Esophagus squamous epithelium (tissue), 5 donors: ENCODE results near the gene TAF11. TPM values are rescaled to one million over a fixed set of nuclear protein-coding genes. Genes with fewer than 3 reads are reported as not detected.

Experiments
- DNase-seq: peaks from one replicate; lab custom pipeline; 2025; lab: John Stamatoyannopoulos, UW
- H3K27ac ChIP-seq, 4 donors: fragments of 200-600 bp; sonication (generic); one replicate each; pipeline ENCODE4 v1.5.1; 2016 to 2019; ENCODE audit warnings: mild to moderate bottlenecking in 1 of 4
- H3K27me3 ChIP-seq, 4 donors: fragments of 200-600 bp; sonication (generic); 1 replicate in 3 of 4; 2 replicates in 1 of 4; pipeline versions ENCODE4 v1.5.1 to v1.6.0; 2017 to 2021; ENCODE audit warnings: antibody characterized with exemption in 1 of 4
- H3K36me3 ChIP-seq, 3 donors: fragments of 200-600 bp; sonication (generic); one replicate each; pipeline ENCODE4 v1.5.1; 2016 to 2019
- H3K4me1 ChIP-seq, 3 donors: fragments of 200-600 bp; sonication (generic); one replicate each; pipeline ENCODE4 v1.5.1; 2017 to 2019
- H3K4me3 ChIP-seq, 4 donors: fragments of 200-600 bp; sonication (generic); 1 replicate in 3 of 4; 2 replicates in 1 of 4; pipeline ENCODE4 v1.5.1; 2016 to 2019; ENCODE audit warnings: mild to moderate bottlenecking in 2 of 4, moderate library complexity in 1 of 4
- H3K9me3 ChIP-seq, 3 donors: fragments of 200-600 bp; sonication (generic); one replicate each; pipeline ENCODE4 v1.5.1; 2016 to 2019
- POLR2A ChIP-seq, 4 donors: fragments of 450-650 bp; IDR thresholded peaks; one replicate each; pipeline ENCODE4 v1.6.1; 2017; ENCODE audit warnings: antibody characterized with exemption in 4 of 4, mild to moderate bottlenecking in 4 of 4, moderate library complexity in 3 of 4
- WGBS, 2 donors: methylation state at CpG; one replicate each; pipeline ENCODE4 v1.1.5; 2018; 5-methylcytosine and 5-hydroxymethylcytosine counted together
- intact Hi-C: fragments of 100-400 bp; cut with DNase I; formaldehyde crosslinking; loops from one replicate; pipeline ENCODE4 v1.15.0; 2022
- total RNA-seq, 4 donors: library from RNA; depleted of rRNA; stranded (reverse); fragments of >200 nt; gene quantifications; one replicate each; pipeline ENCODE4 v1.1.0, GENCODE V29; 2016
- TF ChIP-seq, protein P1 (sequence below), 6 experiments: fragments of 450-650 bp in 4 of 6; fragments of 200-600 bp in 2 of 6; sonication (generic) in 2 of 6; IDR thresholded peaks; one replicate each; pipeline ENCODE4 v1.5.1; 2016 to 2019; ENCODE audit warnings: antibody characterized with exemption in 6 of 6, mild to moderate bottlenecking in 4 of 6, moderate library complexity in 4 of 6
- donor health status: DM: yes; HTN: yes; CAD: no.

TAF11 gene
- total RNA-seq, 4 donors from 2014 or later, result 8.4 to 21.2 (median 18.8) TPM

DNA sequence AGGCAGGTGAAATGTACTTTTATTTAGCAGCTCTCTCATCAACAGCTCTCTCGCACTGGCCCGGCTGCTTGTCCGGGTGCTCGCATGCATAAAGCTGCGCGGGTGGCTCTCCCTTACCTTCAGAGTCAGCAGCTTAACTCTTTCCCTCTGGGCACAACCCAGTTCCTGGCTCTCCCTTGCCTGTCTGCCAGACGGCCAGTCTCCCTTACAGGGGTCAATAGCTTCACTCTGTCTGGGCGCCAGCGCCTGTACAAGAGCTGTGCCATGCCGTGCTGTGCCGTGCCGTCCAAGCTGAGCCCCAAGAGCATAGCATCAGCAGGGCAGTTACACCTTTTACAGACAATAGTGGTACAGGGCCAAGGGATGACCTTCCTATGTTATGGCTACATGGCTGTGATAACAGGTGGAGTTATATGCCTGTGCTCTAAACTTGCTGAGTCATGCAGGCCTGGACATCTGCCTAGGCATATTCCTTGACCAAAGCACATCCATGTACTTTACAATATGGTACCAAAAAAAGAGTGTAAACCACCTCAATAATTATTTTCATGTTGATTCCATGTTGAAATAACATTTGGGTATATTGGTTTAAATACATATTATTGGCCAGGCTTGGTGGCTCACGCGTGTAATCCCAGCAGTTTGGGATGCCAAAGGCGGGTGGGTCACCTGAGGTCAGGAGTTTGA lies 48.0 kb downstream of the TAF11 start:
- no peak for TF ChIP-seq POLR2A (IDR thresholded peaks at IDR 0.05)
- TF ChIP-seq, protein P1, sequence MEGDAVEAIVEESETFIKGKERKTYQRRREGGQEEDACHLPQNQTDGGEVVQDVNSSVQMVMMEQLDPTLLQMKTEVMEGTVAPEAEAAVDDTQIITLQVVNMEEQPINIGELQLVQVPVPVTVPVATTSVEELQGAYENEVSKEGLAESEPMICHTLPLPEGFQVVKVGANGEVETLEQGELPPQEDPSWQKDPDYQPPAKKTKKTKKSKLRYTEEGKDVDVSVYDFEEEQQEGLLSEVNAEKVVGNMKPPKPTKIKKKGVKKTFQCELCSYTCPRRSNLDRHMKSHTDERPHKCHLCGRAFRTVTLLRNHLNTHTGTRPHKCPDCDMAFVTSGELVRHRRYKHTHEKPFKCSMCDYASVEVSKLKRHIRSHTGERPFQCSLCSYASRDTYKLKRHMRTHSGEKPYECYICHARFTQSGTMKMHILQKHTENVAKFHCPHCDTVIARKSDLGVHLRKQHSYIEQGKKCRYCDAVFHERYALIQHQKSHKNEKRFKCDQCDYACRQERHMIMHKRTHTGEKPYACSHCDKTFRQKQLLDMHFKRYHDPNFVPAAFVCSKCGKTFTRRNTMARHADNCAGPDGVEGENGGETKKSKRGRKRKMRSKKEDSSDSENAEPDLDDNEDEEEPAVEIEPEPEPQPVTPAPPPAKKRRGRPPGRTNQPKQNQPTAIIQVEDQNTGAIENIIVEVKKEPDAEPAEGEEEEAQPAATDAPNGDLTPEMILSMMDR (IDR thresholded peaks at IDR 0.05), result no peak
- no peak for DNase-seq
- Histone ChIP-seq H3K4me3 (no peak overlapping the region), H3K36me3 (peaks cover 0 to 85% (median 0%) of the 10 kb centered on the region in 3 donors), H3K27ac (no peak overlapping the region), H3K9me3 (no peaks in the 10 kb centered on the region), H3K27me3 (no peaks in the 10 kb centered on the region), H3K4me1 (no peaks in the 10 kb centered on the region)
- WGBS, 2 donors, result 94 to 98% methylated on average over 8 to 9 of the region's 15 CpGs
- intact Hi-C loops, result no loop called here

- Histone ChIP-seq H3K27me3 (no peaks in the 10 kb centered on the region), H3K9me3 (no peaks in the 10 kb centered on the region), H3K4me1 (no peaks in the 10 kb centered on the region), H3K36me3 (peaks cover 0 to 75% (median 0%) of the 10 kb centered on the region in 3 donors), H3K27ac (no peak overlapping the region), H3K4me3 (no peak overlapping the region)
- TF ChIP-seq, protein P1 (IDR thresholded peaks at IDR 0.05), result no peak
- TF ChIP-seq POLR2A (IDR thresholded peaks at IDR 0.05), result no peak
- no peak for DNase-seq
- intact Hi-C loops, result no loop called here
These were observed 50.3 kb downstream of the TAF11 start for GRCh38 chr6:34837528-34837927.

DNA sequence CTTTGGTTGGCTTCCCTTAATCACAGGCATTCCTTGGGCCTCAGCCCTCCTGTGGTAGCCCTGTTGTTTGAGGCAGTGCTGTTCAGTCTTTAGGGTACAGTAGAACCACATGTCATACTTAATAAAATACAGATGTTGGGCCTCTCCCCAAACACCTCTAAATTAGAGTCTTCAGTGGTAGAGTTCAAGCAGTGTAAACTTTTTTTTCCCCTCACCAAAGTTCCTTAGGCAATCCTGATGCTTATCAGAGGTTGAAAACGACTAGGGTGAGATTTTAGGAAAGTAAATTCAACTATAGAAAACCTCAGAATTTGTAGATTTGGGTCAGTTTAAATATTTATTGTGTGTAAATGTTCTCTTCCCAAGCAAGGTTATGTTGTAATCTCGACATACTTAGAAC lies 51.4 kb downstream of the TAF11 start:
- H3K4me3 ChIP-seq, result no peak overlapping the region
- no peak for DNase-seq
- peaks cover 0 to 76% (median 0%) of the 10 kb centered on the region in 3 donors for H3K36me3 ChIP-seq
- H3K27me3 ChIP-seq, result no peaks in the 10 kb centered on the region
- TF ChIP-seq, protein P1 (IDR thresholded peaks at IDR 0.05), result no peak
- no peak for TF ChIP-seq POLR2A (IDR thresholded peaks at IDR 0.05)
- H3K4me1 ChIP-seq, result no peaks in the 10 kb centered on the region
- 71 to 80% methylated on average over 2 of the region's 2 CpGs for WGBS, 2 donors
- no peaks in the 10 kb centered on the region for H3K9me3 ChIP-seq
- H3K27ac ChIP-seq, result no peak overlapping the region
- intact Hi-C loops, result no loop called here

- no peaks in the 10 kb centered on the region for H3K4me1 ChIP-seq
- no peak for TF ChIP-seq POLR2A (IDR thresholded peaks at IDR 0.05)
- TF ChIP-seq, protein P1 (IDR thresholded peaks at IDR 0.05), result no peak
- DNase-seq, result no peak
- H3K36me3 ChIP-seq, result peaks cover 0 to 75% (median 0%) of the 10 kb centered on the region in 3 donors
- no peaks in the 10 kb centered on the region for H3K9me3 ChIP-seq
- peak overlapping the region in 2 of 4 donors; percentile 17 to 32 for H3K27ac ChIP-seq
- 83 to 100% methylated on average over 2 to 3 of the region's 4 CpGs for WGBS, 2 donors
- H3K27me3 ChIP-seq, result no peaks in the 10 kb centered on the region
- intact Hi-C loops, result no loop called here
- H3K4me3 ChIP-seq, result no peak overlapping the region
These were observed 51.8 kb downstream of the TAF11 start for GRCh38 chr6:34836008-34836407.

- Histone ChIP-seq H3K4me3 (no peak overlapping the region), H3K36me3 (peaks cover 0 to 75% (median 0%) of the 10 kb centered on the region in 3 donors), H3K4me1 (no peaks in the 10 kb centered on the region), H3K27me3 (no peaks in the 10 kb centered on the region), H3K9me3 (no peaks in the 10 kb centered on the region), H3K27ac (peak overlapping the region in 1 of 4 donors; percentile 17)
- 81 to 82% methylated on average over 4 of the region's 4 CpGs for WGBS, 2 donors
- DNase-seq, result no peak
- intact Hi-C loops, result no loop called here
- TF ChIP-seq POLR2A (IDR thresholded peaks at IDR 0.05), result no peak
- TF ChIP-seq, protein P1 (IDR thresholded peaks at IDR 0.05), result no peak
These were observed 52.9 kb downstream of the TAF11 start for GRCh38 chr6:34834789-34835518.
